ENCODE measurements around the gene POLR2C. TPM values are rescaled to one million over a fixed set of nuclear protein-coding genes. Genes with fewer than 3 reads are reported as not detected.

The POLR2C gene
- total RNA-seq, 2 donors from 2014 or later = 34.9 to 77.3 TPM

- intact Hi-C loops (cut with DNase I) = loop anchor here (5.0 kb wide), 1 partner anchor 100 kb away; no protein-coding TSS in a partner anchor
- TF ChIP-seq CTCF (IDR thresholded peaks at IDR 0.05) (no peak), POLR2A (IDR thresholded peaks at IDR 0.05) (no peak)
- WGBS, 2 donors = 92 to 97% methylated on average over 24 to 29 of the region's 31 CpGs
- H3K9me3 ChIP-seq = no peaks in the 10 kb centered on the region
- no peaks in the 10 kb centered on the region for H3K27me3 ChIP-seq
- H3K4me3 ChIP-seq = no peak overlapping the region
- DNase-seq (no peak), ATAC-seq (no peak)
- H3K27ac ChIP-seq = no peak overlapping the region
- no peaks in the 10 kb centered on the region for H3K36me3 ChIP-seq (replicated peaks in 1 of 2; ENCODE audit: insufficient read depth in 1 of 2, low read depth in 2 of 2)
- no peaks in the 10 kb centered on the region for H3K4me1 ChIP-seq
Observed at GRCh38 chr16:57517397-57518367, 55.2 kb downstream of the POLR2C start.

- Histone ChIP-seq H3K4me1 (no peaks in the 10 kb centered on the region), H3K27me3 (no peaks in the 10 kb centered on the region), H3K36me3 (replicated peaks in 1 of 2; ENCODE audit: insufficient read depth in 1 of 2, low read depth in 2 of 2) (no peaks in the 10 kb centered on the region), H3K27ac (no peak overlapping the region), H3K4me3 (no peak overlapping the region), H3K9me3 (no peaks in the 10 kb centered on the region)
- WGBS, 2 donors = 84 to 90% methylated on average over 13 of the region's 13 CpGs
- no peak for ATAC-seq
- intact Hi-C loops (cut with DNase I) = loop anchor here (5.0 kb wide), 1 partner anchor 101 kb away; no protein-coding TSS in a partner anchor
- no peak for DNase-seq
- TF ChIP-seq POLR2A (IDR thresholded peaks at IDR 0.05) (no peak), CTCF (IDR thresholded peaks at IDR 0.05) (no peak)
Observed at GRCh38 chr16:57518520-57518919, 56.0 kb downstream of the POLR2C start.

- no peak overlapping the region for H3K4me3 ChIP-seq
- 71 to 82% methylated on average over 6 of the region's 6 CpGs for WGBS, 2 donors
- H3K4me1 ChIP-seq = no peaks in the 10 kb centered on the region
- TF ChIP-seq CTCF (IDR thresholded peaks at IDR 0.05) (no peak), POLR2A (IDR thresholded peaks at IDR 0.05) (no peak)
- no peaks in the 10 kb centered on the region for H3K9me3 ChIP-seq
- intact Hi-C loops (cut with DNase I) = loop anchor here (5.0 kb wide), 1 partner anchor 102 kb away; no protein-coding TSS in a partner anchor
- H3K36me3 ChIP-seq (replicated peaks in 1 of 2; ENCODE audit: insufficient read depth in 1 of 2, low read depth in 2 of 2) = no peaks in the 10 kb centered on the region
- no peak overlapping the region for H3K27ac ChIP-seq
- no peaks in the 10 kb centered on the region for H3K27me3 ChIP-seq
- ATAC-seq = no peak
- DNase-seq = no peak
Observed at GRCh38 chr16:57518922-57519321, 56.4 kb downstream of the POLR2C start.

- peak; percentile 77 to 84 (median 80) for DNase-seq
- WGBS, 2 donors = 30 to 53% methylated on average over 6 to 10 of the region's 10 CpGs
- H3K9me3 ChIP-seq = no peaks in the 10 kb centered on the region
- no peaks in the 10 kb centered on the region for H3K36me3 ChIP-seq (replicated peaks in 1 of 2; ENCODE audit: insufficient read depth in 1 of 2, low read depth in 2 of 2)
- intact Hi-C loops (cut with DNase I) = loop anchor here (5.0 kb wide), 2 partner anchors 103 to 218 kb away; no protein-coding TSS in a partner anchor
- peak; percentile 80 for ATAC-seq
- H3K27me3 ChIP-seq = no peaks in the 10 kb centered on the region
- TF ChIP-seq POLR2A (IDR thresholded peaks at IDR 0.05) = no peak
- TF ChIP-seq CTCF (IDR thresholded peaks at IDR 0.05) = peak; percentile 87 to 93 (median 91)
- no peak overlapping the region for H3K4me3 ChIP-seq
- no peak overlapping the region for H3K27ac ChIP-seq
- no peaks in the 10 kb centered on the region for H3K4me1 ChIP-seq
Observed at GRCh38 chr16:57519796-57520360, 57.4 kb downstream of the POLR2C start.

Other genes with a start within 250 kb of the POLR2C start
- 10 to 100 TPM; 15.8 to 21.5 TPM for gene ARL2BP, start 217.4 kb upstream of the POLR2C start, total RNA-seq
- 10 to 100 TPM; 32.9 to 43.2 TPM for gene PLLP, start 178.0 kb upstream of the POLR2C start, total RNA-seq
- not detected for gene CCL22, start 103.9 kb upstream of the POLR2C start, total RNA-seq
- 10 to 100 TPM; 14.5 to 19.1 TPM for gene CX3CL1, start 90.2 kb upstream of the POLR2C start, total RNA-seq
- gene CCL17, start 57.9 kb upstream of the POLR2C start, total RNA-seq = not detected
- 10 to 100 TPM; 13.5 to 19.4 TPM for gene CIAPIN1, start 15.3 kb upstream of the POLR2C start, total RNA-seq
- 10 to 100 TPM; 38.7 to 56.0 TPM for gene COQ9, start 15.2 kb upstream of the POLR2C start, total RNA-seq
- 10 to 100 TPM; 33.0 to 36.1 TPM for gene DOK4, start 23.8 kb downstream of the POLR2C start, total RNA-seq
- 10 to 100 TPM; 10.6 to 22.4 TPM for gene CCDC102A, start 73.9 kb downstream of the POLR2C start, total RNA-seq
- gene ADGRG5, start 80.0 kb downstream of the POLR2C start, total RNA-seq = under 1 TPM; 0.78 to 0.99 TPM
- 10 to 100 TPM; 53.7 to 61.6 TPM for gene ADGRG1, start 166.0 kb downstream of the POLR2C start, total RNA-seq
- gene ADGRG3, start 205.6 kb downstream of the POLR2C start, total RNA-seq = 1 to 10 TPM; 2.0 to 6.0 TPM
- 1 to 10 TPM in 1 of 2 donors, not detected in 1; 1.3 TPM for gene DRC7, start 232.1 kb downstream of the POLR2C start, total RNA-seq

Data from body of pancreas (tissue), 4 donors.